ENCODE results near the gene UBE2E2.

UBE2E2 gene

GRCh38 chr3:23508464-23508863 is 305.3 kb downstream of the UBE2E2 start:
- no peak for DNase-seq (ENCODE audit: low read depth in 2 of 2, low spot score in 1 of 2)

GRCh38 chr3:23518441-23518840 is 315.3 kb downstream of the UBE2E2 start:
- no peak for DNase-seq (ENCODE audit: low read depth in 2 of 2, low spot score in 1 of 2)

GRCh38 chr3:23519314-23520208 is 316.4 kb downstream of the UBE2E2 start:
- no peak for DNase-seq (ENCODE audit: low read depth in 2 of 2, low spot score in 1 of 2)

DNA sequence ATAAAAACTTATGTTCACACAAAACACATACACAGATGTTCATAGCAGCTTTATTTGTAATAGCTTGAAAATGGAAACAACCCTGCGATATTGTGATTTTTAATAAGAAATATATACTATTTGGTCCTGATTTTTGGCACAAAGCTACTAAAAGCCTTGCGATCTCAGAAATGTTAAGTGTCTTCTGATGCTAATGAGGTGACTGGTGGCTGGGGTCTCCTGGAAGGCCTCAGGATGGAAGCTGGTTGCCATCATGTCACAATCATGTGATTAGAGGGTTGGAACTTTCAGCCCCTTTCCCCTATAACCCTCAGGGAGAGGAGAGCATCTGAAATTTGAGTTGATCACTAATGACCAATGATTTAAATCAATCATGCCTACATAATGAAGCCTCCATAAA is 324.2 kb downstream of the UBE2E2 start:
- no peak for DNase-seq (ENCODE audit: low read depth in 2 of 2, low spot score in 1 of 2)

GRCh38 chr3:23533596-23533995 is 330.5 kb downstream of the UBE2E2 start:
- DNase-seq (ENCODE audit: low read depth in 2 of 2, low spot score in 1 of 2) = no peak

DNA sequence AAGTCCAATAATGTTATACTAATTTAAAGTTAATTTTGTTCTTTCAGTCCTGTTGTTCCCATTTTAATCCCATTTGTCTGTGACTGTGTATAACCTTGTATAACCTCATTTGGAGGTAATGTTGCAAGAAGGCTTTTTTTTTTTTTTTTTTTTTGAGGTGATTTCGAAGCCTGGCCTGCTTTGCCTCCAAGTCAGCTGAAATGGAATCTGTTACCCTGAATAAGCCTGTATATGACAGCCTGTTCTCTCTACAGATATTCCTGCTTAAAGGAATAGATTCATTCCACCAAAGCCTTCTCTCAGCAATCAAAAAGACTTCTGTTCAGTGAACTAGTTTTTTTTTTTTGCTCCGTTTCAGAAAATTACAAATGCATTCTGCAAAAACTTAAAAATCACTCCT is 330.9 kb downstream of the UBE2E2 start:
- DNase-seq (ENCODE audit: low read depth in 2 of 2, low spot score in 1 of 2) = no peak

DNA sequence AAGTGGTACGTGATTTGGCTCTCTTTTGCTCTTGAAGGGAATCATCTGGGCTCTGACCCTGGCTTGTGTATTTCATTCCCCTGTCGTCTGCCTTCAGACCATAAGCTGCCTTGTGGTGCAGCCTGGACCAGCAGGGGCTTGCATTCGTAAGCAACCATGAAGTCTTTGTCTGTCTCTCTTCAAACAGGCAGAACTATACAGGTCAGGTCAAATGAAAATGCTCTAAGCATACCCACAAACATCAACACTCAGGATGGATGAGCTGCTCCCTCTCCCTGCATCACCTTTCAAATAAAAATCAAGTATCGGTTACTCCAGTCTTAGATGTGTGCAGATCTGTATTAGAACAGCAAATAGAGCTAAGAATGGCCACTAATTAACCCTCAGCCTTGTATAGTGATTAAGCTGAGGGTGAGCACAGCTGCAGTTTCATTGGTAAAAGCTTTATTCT is 334.0 kb downstream of the UBE2E2 start:
- DNase-seq (ENCODE audit: low read depth in 2 of 2, low spot score in 1 of 2) = no peak

- no peak for DNase-seq (ENCODE audit: low read depth in 2 of 2, low spot score in 1 of 2)
Measured at GRCh38 chr3:23539185-23539584, 336.1 kb downstream of the UBE2E2 start.

GRCh38 chr3:23540600-23540999 is 337.5 kb downstream of the UBE2E2 start:
- no peak for DNase-seq (ENCODE audit: low read depth in 2 of 2, low spot score in 1 of 2)

DNA sequence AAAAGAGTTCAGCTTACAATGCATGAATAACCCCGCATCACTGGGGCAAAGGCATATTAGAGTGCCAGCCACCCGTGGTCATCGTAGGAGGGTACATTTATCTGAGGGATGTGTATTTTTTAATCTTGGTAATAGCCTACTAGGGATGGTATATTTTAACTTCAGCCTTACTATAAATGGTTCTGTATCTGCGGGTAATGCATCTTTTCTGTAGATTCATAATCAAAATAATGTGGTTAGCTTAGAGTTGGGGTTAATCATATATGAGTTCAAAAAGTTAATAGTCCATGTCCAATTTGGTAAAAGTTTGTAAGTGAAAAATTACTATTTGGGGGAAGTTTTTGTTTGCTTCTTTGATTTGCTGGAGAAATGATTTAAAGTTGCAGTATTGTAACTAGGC is 339.0 kb downstream of the UBE2E2 start:
- no peak for DNase-seq (ENCODE audit: low read depth in 2 of 2, low spot score in 1 of 2)

DNA sequence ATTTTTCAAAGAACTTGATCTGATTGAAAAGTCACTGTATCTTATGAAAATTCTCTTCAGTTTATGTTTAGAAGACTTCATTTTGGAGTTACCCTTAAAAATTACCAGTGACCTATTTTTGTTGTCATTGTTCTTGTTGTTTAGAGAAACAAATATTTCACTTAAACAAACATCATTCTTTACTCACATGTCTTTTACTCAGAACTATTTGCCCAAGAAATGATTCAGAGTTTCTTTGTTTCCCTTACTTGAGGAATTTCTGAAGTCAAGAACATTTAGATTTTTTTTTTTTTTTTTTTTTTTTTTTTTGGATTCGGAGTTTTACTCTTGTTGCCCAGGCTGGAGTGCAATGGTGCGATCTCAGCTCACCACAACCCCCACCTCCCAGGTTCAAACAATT is 343.1 kb downstream of the UBE2E2 start:
- DNase-seq (ENCODE audit: low read depth in 2 of 2, low spot score in 1 of 2) = no peak

GRCh38 chr3:23547905-23548650 is 345.0 kb downstream of the UBE2E2 start:
- DNase-seq (ENCODE audit: low read depth in 2 of 2, low spot score in 1 of 2) = no peak

DNA sequence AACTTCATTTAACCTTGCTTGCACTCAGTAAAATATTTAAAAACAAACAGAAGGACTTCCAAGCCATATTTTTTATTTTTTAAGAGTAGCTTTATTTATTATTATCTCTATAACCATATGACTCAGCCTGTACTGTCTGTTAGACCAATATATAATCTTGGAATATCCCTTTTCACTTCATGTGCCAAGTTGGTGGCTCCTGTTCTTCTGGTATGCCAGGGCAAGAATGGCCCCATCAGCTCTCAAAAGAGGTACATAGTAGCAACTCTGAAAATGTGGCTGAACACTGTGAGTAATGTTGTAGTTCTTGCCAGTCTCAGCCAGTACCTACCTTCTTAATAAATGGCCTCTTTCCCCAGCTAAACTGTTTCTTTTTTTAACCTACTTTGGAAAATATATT is 345.6 kb downstream of the UBE2E2 start:
- no peak for DNase-seq (ENCODE audit: low read depth in 2 of 2, low spot score in 1 of 2)

- no peak for DNase-seq (ENCODE audit: low read depth in 2 of 2, low spot score in 1 of 2)
Measured at GRCh38 chr3:23549148-23549910, 346.2 kb downstream of the UBE2E2 start.

DNA sequence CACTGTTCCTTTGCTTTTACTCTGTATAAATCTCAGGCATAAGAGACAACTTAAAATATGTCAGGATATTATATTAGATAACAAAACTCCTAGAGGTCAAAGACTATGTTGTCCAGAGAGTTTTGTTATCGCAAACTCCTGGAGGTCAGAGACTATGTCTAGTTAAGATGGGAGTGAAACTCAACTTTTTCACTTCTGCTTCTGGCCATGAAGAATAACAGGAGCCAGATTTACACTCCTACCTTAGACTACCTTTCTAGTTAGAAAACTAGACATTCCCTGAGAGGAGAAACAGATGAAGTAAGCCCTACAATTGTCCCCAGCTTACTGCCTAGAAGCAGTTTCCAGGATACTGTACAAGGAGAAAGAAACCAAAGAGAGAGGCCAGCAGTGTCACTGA is 347.3 kb downstream of the UBE2E2 start:
- DNase-seq (ENCODE audit: low read depth in 2 of 2, low spot score in 1 of 2) = no peak

DNA sequence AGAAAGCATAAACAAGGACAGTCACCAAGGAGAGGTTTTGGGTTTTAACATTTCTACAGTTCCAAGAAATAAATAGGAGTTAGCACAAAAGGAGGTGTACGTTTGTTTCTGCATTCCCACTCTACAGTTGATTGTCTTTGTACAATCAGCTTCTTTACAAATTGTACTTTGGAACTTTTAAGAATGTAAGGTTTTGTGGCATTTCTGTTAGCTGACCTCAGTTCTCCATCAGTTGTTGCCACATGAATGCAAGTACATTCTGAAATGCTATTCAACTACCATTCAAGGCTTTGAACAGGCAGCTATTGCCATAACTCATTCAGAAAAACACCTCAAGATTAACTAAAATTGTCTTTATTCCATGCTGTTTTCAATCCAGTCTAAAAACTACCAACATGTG is 349.4 kb downstream of the UBE2E2 start:
- DNase-seq (ENCODE audit: low read depth in 2 of 2, low spot score in 1 of 2) = no peak

DNA sequence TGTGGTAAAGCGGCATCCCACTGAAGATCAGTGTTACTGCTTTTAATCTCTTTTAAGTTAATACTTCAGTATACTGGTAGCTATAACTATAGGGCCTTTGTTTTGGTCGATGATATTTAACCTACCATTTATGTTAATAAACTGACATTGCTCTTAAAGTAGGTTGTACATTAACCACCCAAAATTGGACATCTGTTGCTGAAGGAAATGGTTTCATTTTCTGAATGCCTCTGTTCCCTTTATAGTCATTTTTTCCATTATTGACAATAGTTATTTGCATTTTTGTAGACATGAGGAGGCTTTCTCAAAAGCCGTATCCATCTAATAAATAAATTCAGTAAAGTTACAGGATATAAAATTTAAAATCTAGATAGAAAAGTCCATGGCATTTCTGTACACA is 350.2 kb downstream of the UBE2E2 start:
- no peak for DNase-seq (ENCODE audit: low read depth in 2 of 2, low spot score in 1 of 2)

- DNase-seq (ENCODE audit: low read depth in 2 of 2, low spot score in 1 of 2) = no peak
Measured at GRCh38 chr3:23565041-23565775, 362.1 kb downstream of the UBE2E2 start.

DNA sequence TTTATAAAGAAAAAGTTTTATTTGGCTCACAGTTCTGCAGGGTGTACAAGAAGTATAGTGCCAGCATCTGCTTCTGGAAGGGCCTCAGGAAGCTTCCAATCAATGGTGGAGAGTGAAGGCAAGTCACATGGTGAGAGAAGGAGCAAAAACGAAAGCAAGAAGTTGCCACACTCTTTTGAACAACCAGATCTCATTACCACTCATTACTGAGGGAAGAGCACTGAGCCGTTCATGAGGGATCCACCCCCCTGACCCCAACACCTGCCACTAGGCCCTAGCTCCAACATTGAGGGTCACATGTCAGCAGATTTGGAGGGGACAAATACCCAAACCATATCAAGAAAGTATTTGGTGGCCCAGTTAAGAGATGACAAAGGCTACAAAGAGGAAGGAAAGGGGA is 363.4 kb downstream of the UBE2E2 start:
- DNase-seq (ENCODE audit: low read depth in 2 of 2, low spot score in 1 of 2) = no peak

DNA sequence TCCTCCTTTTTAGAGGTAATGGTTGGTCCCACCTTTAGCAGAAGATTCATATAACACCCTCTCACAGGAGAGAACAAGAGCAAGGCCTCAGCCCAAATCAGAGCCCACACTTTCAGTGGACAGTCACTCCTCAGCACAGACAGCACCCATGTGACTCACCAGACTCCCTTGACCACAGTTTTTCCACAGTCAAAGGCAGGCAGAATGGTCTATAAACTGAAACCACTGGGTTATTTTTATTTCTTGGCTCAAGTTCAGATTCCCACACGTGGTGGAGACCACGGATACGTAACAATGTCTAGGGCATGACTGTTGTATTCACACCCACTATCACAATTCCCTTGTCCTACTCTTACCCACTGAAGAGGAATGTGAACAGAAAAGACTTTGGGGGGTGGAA is 364.8 kb downstream of the UBE2E2 start:
- no peak for DNase-seq (ENCODE audit: low read depth in 2 of 2, low spot score in 1 of 2)

GRCh38 chr3:23573827-23574226 is 370.7 kb downstream of the UBE2E2 start:
- DNase-seq (ENCODE audit: low read depth in 2 of 2, low spot score in 1 of 2) = no peak
